Activated CD4-positive, alpha-beta memory T cell treated with anti-CD3 and anti-CD28 coated beads, Interleukin-2, amount 10 ng/mL, durations not matched to agents 7 days and 5 days (primary cell): ENCODE measurements around the gene BRD3. TPM values are rescaled to one million over a fixed set of nuclear protein-coding genes. Genes with fewer than 3 reads are reported as not detected.
A peak's percentile ranks its signal among the peaks of the same experiment; 100 is the strongest.
"Not testable (repeated sequence)": the region's sequence is repeated elsewhere in the genome, so short reads cannot be mapped to it uniquely, and the experiment has no call there.

ENCODE experiments used
- CTCF ChIA-PET: fragments of 350-600 bp; sonication (Branson Sonifier 250); formaldehyde crosslinking; loops from one replicate; lab custom pipeline; 2021; ENCODE audit warnings: antibody characterized with exemption, inconsistent platforms; lab: Charles Lee
- POLR2A ChIA-PET: fragments of 350-600 bp; sonication (Branson Sonifier 250); formaldehyde crosslinking; loops from one replicate; lab custom pipeline; 2021; ENCODE audit warnings: antibody characterized with exemption; lab: Charles Lee
- DNase-seq: peaks from one replicate; pipeline ENCODE4 v3.0.0-alpha.2; 2020
- H3K27ac Mint-ChIP-seq: one replicate; pipeline ENCODE4 v1.8.0; 2021; ENCODE audit warnings: mild to moderate bottlenecking, mixed read lengths
- H3K27me3 Mint-ChIP-seq: one replicate; pipeline ENCODE4 v1.8.0; 2021; ENCODE audit warnings: mixed read lengths
- H3K36me3 Mint-ChIP-seq: one replicate; pipeline ENCODE4 v1.8.0; 2021; ENCODE audit warnings: low read depth, mixed read lengths
- H3K4me1 Mint-ChIP-seq: one replicate; pipeline ENCODE4 v1.8.0; 2021; ENCODE audit warnings: mixed read lengths
- H3K4me3 Mint-ChIP-seq: one replicate; pipeline ENCODE4 v1.8.0; 2021; ENCODE audit warnings: mild to moderate bottlenecking, mixed read lengths
- H3K9me3 Mint-ChIP-seq: one replicate; pipeline ENCODE4 v1.8.0; 2021; ENCODE audit warnings: mixed read lengths
- total RNA-seq, 2 experiments: library from RNA; stranded (reverse); gene quantifications; one replicate each; pipeline ENCODE4 v1.2.3, GENCODE V29; 2021

Gene BRD3
- total RNA-seq, 2 experiments from 2014 or later, result 26.0 to 29.3 TPM

GRCh38 chr9:134076644-134077043, 8.8 kb upstream of the BRD3 start:
- Mint-ChIP-seq H3K27ac (no peak overlapping the region), H3K4me1 (no peaks in the 10 kb centered on the region), H3K9me3 (peaks cover 7% of the 10 kb centered on the region), H3K27me3 (peaks cover 17% of the 10 kb centered on the region), H3K4me3 (no peak overlapping the region), H3K36me3 (no peaks in the 10 kb centered on the region)
- POLR2A ChIA-PET, result no interaction called here
- DNase-seq, result no peak
- CTCF ChIA-PET, result no interaction called here

- H3K27ac Mint-ChIP-seq, POLR2A ChIA-PET, H3K4me1 Mint-ChIP-seq, H3K36me3 Mint-ChIP-seq, H3K9me3 Mint-ChIP-seq, DNase-seq, CTCF ChIA-PET, H3K4me3 Mint-ChIP-seq: not testable (repeated sequence)
- H3K27me3 Mint-ChIP-seq, result peaks cover 19% of the 10 kb centered on the region
Measured at GRCh38 chr9:134075689-134076088, 7.9 kb upstream of the BRD3 start.

- ChIA-PET CTCF (no interaction called here), POLR2A (interaction anchor here (0.7 kb wide), 1 partner anchor 879 kb away, joined by 4 read pairs; no protein-coding TSS in a partner anchor)
- DNase-seq, result no peak
- Mint-ChIP-seq H3K36me3 (no peaks in the 10 kb centered on the region), H3K27me3 (peaks cover 30% of the 10 kb centered on the region), H3K9me3 (peaks cover 7% of the 10 kb centered on the region), H3K27ac (no peak overlapping the region), H3K4me3 (no peak overlapping the region), H3K4me1 (peaks cover 7% of the 10 kb centered on the region)
Measured at GRCh38 chr9:134073500-134073899, 5.7 kb upstream of the BRD3 start.

GRCh38 chr9:134072683-134073082, 4.9 kb upstream of the BRD3 start:
- H3K36me3 Mint-ChIP-seq, H3K4me3 Mint-ChIP-seq, H3K9me3 Mint-ChIP-seq, H3K4me1 Mint-ChIP-seq, POLR2A ChIA-PET, DNase-seq, H3K27ac Mint-ChIP-seq, CTCF ChIA-PET: not testable (repeated sequence)
- H3K27me3 Mint-ChIP-seq, result peaks cover 30% of the 10 kb centered on the region

- Mint-ChIP-seq H3K27me3 (peaks cover 30% of the 10 kb centered on the region), H3K36me3 (no peaks in the 10 kb centered on the region), H3K9me3 (peaks cover 1% of the 10 kb centered on the region), H3K4me1 (peaks cover 13% of the 10 kb centered on the region), H3K27ac (no peak overlapping the region), H3K4me3 (no peak overlapping the region)
- POLR2A ChIA-PET, result no interaction called here
- CTCF ChIA-PET, result no interaction called here
- no peak for DNase-seq
Measured at GRCh38 chr9:134071149-134071548, 3.3 kb upstream of the BRD3 start.

GRCh38 chr9:134069480-134070399, 1.9 kb upstream of the BRD3 start:
- H3K27ac Mint-ChIP-seq, result peak overlapping the region; percentile 44
- no peak for DNase-seq
- no peaks in the 10 kb centered on the region for H3K36me3 Mint-ChIP-seq
- ChIA-PET CTCF (interaction anchor here (0.7 to 1.6 kb wide), 3 partner anchors 42 to 73 kb away, joined by 3 to 6 read pairs (median 4); partner anchors contain the start of gene WDR5), POLR2A (interaction anchor here (0.8 to 1.6 kb wide), 2 partner anchors 66 to 70 kb away, joined by 3 to 7 read pairs; partner anchors contain the start of gene WDR5)
- peaks cover 22% of the 10 kb centered on the region for H3K4me1 Mint-ChIP-seq
- H3K4me3 Mint-ChIP-seq, result peak overlapping the region; percentile 78
- H3K27me3 Mint-ChIP-seq, result peaks cover 29% of the 10 kb centered on the region
- H3K9me3 Mint-ChIP-seq, result no peaks in the 10 kb centered on the region

GRCh38 chr9:134068744-134069479, 1.1 kb upstream of the BRD3 start:
- Mint-ChIP-seq H3K36me3 (no peaks in the 10 kb centered on the region), H3K27ac (peak overlapping the region; percentile 81), H3K4me1 (peaks cover 22% of the 10 kb centered on the region), H3K27me3 (peaks cover 23% of the 10 kb centered on the region), H3K9me3 (no peaks in the 10 kb centered on the region), H3K4me3 (peak overlapping the region; percentile 78)
- CTCF ChIA-PET, result interaction anchor here (0.7 to 1.6 kb wide), 3 partner anchors 41 to 72 kb away, joined by 3 to 6 read pairs (median 4); partner anchors contain the start of gene WDR5
- POLR2A ChIA-PET, result interaction anchor here (0.8 to 1.6 kb wide), 4 partner anchors 65 to 95 kb away, joined by 3 to 7 read pairs (median 4); partner anchors contain the start of genes RNU6ATAC and WDR5
- no peak for DNase-seq

GRCh38 chr9:134066913-134067851, 644 bp downstream of the BRD3 start:
- no peaks in the 10 kb centered on the region for H3K9me3 Mint-ChIP-seq
- peaks cover 22% of the 10 kb centered on the region for H3K4me1 Mint-ChIP-seq
- ChIA-PET CTCF (no interaction called here), POLR2A (interaction anchor here (4.5 kb wide), 1 partner anchor 41 kb away, joined by 21 read pairs; the partner anchor contains the start of gene BRD3OS)
- H3K36me3 Mint-ChIP-seq, result no peaks in the 10 kb centered on the region
- H3K27me3 Mint-ChIP-seq, result peaks cover 20% of the 10 kb centered on the region
- peak overlapping the region; percentile 81 for H3K4me3 Mint-ChIP-seq
- H3K27ac Mint-ChIP-seq, result peak overlapping the region; percentile 58
- peak; percentile 36 for DNase-seq

GRCh38 chr9:134066526-134066912, 1.3 kb downstream of the BRD3 start:
- CTCF ChIA-PET, result no interaction called here
- DNase-seq, result no peak
- Mint-ChIP-seq H3K27me3 (peaks cover 20% of the 10 kb centered on the region), H3K9me3 (no peaks in the 10 kb centered on the region), H3K4me1 (peaks cover 22% of the 10 kb centered on the region), H3K27ac (peak overlapping the region; percentile 88), H3K4me3 (peak overlapping the region; percentile 81), H3K36me3 (no peaks in the 10 kb centered on the region)
- POLR2A ChIA-PET, result interaction anchor here (1.4 to 4.5 kb wide), 2 partner anchors 41 to 98 kb away, joined by 5 to 21 read pairs; partner anchors contain the start of genes BRD3OS and RNU6ATAC

GRCh38 chr9:134065612-134066419, 2.0 kb downstream of the BRD3 start:
- no peaks in the 10 kb centered on the region for H3K36me3 Mint-ChIP-seq
- H3K9me3 Mint-ChIP-seq, result no peaks in the 10 kb centered on the region
- H3K27ac Mint-ChIP-seq, result peak overlapping the region; percentile 88
- DNase-seq, result peak; percentile 74
- POLR2A ChIA-PET, result interaction anchor here (1.0 to 4.5 kb wide), 5 partner anchors 40 to 99 kb away, joined by 3 to 21 read pairs (median 5); partner anchors contain the start of genes BRD3OS, RNU6ATAC and WDR5
- H3K4me3 Mint-ChIP-seq, result peak overlapping the region; percentile 81
- CTCF ChIA-PET, result no interaction called here
- peaks cover 22% of the 10 kb centered on the region for H3K4me1 Mint-ChIP-seq
- peaks cover 16% of the 10 kb centered on the region for H3K27me3 Mint-ChIP-seq

- ChIA-PET CTCF (no interaction called here), POLR2A (interaction anchor here (4.5 kb wide), 1 partner anchor 39 kb away, joined by 21 read pairs; the partner anchor contains the start of gene BRD3OS)
- no peak overlapping the region for H3K4me3 Mint-ChIP-seq
- no peaks in the 10 kb centered on the region for H3K9me3 Mint-ChIP-seq
- H3K27me3 Mint-ChIP-seq, result peaks cover 7% of the 10 kb centered on the region
- H3K27ac Mint-ChIP-seq, result no peak overlapping the region
- no peaks in the 10 kb centered on the region for H3K36me3 Mint-ChIP-seq
- H3K4me1 Mint-ChIP-seq, result peaks cover 32% of the 10 kb centered on the region
- no peak for DNase-seq
Measured at GRCh38 chr9:134064711-134065110, 3.1 kb downstream of the BRD3 start.
